Suppressor macrophage treated with lipopolysaccharide for 1 hour (primary cell): ENCODE results near the gene TRIM52.
A peak's percentile ranks its signal among the peaks of the same experiment; 100 is the strongest.
"Not testable (repeated sequence)": the region's sequence is repeated elsewhere in the genome, so short reads cannot be mapped to it uniquely, and the experiment has no call there.

Source experiments
- DNase-seq, 3 donors: peaks; one replicate each; pipeline ENCODE4 v3.0.0-alpha.2; 2020 to 2022

Gene TRIM52

DNA sequence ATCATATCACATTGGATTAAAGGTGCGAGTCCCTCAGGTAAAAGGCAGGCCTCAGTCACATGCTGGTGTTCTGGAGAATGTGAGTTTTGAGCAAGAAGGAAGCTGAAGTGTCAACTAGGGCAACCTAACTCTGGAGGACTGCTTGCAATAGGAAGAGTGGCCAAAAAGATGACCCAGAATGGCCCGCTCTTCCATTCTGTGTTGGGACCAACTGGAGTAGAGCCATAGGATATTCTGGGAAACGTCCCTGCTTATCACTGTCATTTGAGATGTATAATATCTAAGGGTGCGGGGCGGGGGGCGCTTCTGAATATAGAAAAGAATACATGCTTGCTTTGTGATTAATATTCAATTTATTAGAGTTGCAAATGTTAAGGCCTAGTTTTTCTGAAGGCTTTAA is 48.9 kb downstream of the TRIM52 start:
- no peak for DNase-seq

DNA sequence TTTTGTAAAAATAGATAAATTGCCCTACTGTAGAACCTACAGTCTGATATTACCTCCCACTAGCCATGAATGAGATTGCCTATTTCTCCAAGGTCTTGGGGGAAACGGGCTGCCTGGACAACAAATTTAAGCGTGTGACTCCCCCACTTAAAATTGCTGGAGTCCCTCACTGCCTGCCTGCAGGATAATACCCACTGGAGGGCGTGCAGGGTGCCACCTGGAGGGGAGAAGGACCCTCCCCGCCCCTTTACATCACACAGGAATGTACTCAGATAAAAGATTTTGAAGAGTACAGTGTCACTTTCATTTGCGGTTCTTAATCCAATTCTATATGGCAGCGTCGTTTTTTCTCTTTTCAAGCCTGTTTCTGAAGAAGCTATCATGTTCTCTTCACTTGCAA is 49.7 kb downstream of the TRIM52 start:
- DNase-seq: no peak

DNA sequence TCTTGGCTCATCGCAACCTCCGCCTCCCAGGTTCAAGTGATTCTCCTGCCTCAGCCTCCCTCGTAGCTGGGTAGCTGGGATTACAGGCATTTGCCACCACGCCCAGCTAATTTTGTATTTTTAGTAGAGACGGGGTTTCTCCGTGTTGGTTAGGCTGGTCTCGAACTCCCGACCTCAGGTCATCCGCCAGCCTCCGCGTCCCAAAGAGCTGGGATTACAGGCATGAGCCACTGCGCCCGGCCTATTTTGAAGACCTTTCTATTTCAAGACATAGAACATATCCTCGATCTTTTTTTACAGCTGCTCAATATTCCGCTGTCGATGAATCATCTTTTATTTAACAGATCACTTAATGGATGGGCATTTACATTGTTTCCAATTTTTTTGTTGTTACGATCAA is 50.2 kb downstream of the TRIM52 start:
- DNase-seq: not testable (repeated sequence)

DNA sequence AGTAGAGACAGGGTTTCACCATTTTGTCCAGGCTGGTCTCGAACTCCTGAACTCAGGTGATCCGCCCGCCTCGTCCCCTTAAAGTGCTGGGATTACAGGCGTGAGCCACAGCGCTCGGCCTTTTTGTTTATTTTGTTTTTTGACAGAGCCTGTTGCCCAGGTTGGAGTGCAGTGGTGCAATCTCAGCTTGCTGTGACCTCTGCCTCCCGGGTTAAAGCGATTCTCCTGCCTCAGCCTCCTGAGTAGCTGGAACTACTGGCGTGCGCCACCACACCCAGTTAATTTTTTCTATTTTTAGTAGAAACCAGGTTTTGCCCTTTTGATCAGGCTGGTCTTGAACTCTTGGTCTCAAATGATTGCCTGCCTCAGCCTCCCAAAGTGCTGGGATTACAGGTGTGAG is 50.8 kb downstream of the TRIM52 start:
- not testable (repeated sequence) for DNase-seq

DNA sequence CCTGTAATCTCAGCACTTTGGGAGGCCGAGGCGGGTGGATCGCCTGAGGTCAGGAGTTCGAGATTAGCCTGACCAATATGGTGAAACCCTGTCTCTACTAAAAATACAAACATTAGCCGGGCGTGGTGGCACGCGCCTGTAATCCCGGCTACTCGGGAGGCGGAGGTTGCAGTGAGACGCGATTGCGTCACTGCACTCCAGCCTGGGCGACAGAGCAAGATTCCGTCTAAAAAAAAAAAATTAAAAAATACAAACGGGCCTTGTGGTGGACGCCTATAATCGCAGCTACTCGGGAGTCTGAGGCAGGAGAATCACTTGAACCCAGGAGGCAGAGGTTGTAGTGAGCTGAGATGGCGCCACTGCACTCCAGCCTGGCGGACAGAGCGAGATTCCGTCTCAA is 51.9 kb downstream of the TRIM52 start:
- not testable (repeated sequence) for DNase-seq

GRCh38 chr5:181207960-181208253 is 53.0 kb downstream of the TRIM52 start:
- no peak for DNase-seq

- peak; percentile 85 to 90 (median 87) for DNase-seq
Measured at GRCh38 chr5:181207214-181207959, 53.6 kb downstream of the TRIM52 start.

DNA sequence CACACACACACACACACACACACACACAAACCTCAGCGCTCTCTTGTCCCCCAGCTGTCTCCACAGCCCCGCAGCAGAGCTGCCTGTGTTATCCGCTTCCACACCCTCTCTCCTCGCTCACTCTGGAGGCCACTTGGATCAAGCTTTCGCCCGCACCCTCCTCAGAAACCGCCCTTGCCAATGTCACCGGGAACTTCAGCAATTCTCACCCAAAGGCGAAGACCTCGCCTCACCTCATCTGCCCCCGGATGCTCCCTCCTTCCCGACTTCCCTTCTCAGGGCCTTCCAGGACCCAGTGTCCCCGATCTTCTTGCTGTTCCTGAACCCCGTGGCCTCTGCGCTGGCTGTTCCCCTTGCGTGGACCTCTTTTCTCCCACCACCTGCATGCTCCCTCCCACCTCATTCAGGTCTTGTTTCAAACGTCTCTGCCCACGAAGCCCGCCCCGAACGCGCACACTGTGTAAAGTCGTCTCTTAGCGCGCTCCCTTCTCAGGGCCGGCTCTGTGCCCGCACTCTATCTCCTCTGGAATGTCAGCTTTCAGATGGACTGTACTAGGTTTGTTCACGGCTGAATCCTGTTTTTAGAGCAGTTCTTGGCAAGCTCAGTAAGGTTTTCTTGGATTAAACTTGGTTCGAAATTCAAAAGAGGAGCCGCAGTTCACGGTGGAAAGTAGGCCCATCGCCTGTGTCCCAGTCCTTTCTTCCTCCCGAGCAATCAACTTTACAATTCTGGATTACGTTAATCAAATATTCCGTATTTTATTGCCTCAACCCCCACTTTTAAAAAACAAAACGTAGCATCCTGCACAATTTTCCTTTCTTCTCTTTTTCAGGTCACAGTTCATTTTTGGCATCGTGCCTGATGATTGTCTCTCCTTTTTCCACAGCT is 54.9 kb downstream of the TRIM52 start:
- DNase-seq: no peak
